ENCODE measurements around the gene NOTCH1.

Gene NOTCH1

DNA sequence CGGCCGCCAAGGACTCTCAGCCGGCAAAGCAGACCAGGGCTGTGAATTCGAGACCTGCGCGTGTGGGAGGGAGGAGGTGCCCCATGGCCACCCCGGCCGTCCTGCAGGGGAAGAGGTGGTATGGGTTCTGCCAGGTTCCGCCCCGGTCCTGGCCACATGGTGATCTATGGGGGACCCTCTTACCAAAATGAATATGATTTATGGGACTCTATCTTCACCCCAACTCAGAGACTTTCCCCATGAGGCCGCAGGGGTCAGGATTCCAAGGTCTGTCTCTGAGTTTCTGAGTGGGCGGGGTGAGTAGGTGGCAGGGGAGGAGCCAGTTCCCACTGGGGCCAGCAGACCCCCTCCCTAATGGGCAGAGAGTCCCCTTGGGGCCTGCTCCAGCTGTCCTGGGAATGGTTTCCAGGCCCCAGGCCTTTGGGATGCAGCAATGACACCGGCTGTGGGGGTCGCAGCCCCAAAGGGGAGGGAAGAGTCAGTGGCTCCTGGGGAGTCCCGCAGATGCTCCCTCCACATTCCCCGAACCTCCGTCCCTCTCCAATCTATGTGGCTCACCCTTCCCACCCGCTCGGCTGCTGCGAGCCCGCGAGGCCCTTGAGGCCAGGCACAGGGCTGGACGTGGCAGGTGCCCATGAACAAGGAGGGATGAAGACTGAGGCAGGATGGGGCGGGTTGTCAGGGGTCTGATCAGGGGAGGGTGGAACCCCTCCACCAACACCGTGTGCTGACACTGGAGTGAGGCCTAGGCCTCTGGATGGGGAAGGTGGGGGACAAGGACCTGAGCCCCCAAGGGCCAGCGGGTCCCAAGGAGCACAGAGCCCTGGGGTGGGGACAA is 20.1 kb upstream of the NOTCH1 start:
- TF ChIP-seq, protein P1, sequence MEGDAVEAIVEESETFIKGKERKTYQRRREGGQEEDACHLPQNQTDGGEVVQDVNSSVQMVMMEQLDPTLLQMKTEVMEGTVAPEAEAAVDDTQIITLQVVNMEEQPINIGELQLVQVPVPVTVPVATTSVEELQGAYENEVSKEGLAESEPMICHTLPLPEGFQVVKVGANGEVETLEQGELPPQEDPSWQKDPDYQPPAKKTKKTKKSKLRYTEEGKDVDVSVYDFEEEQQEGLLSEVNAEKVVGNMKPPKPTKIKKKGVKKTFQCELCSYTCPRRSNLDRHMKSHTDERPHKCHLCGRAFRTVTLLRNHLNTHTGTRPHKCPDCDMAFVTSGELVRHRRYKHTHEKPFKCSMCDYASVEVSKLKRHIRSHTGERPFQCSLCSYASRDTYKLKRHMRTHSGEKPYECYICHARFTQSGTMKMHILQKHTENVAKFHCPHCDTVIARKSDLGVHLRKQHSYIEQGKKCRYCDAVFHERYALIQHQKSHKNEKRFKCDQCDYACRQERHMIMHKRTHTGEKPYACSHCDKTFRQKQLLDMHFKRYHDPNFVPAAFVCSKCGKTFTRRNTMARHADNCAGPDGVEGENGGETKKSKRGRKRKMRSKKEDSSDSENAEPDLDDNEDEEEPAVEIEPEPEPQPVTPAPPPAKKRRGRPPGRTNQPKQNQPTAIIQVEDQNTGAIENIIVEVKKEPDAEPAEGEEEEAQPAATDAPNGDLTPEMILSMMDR (IDR thresholded peaks at IDR 0.05; ENCODE audit: unreplicated experiment in 3 of 3), result no peak
- Mint-ChIP-seq H3K4me3 (peak overlapping the region; percentile 36 to 66 (median 47)), H3K27me3 (ENCODE audit: low read depth) (no peaks in the 10 kb centered on the region), H3K4me1 (peaks cover 45% of the 10 kb centered on the region), H3K36me3 (ENCODE audit: low read depth) (peaks cover 4% of the 10 kb centered on the region), H3K27ac (peak overlapping the region; percentile 96 to 100 (median 99)), H3K9me3 (no peaks in the 10 kb centered on the region)

DNA sequence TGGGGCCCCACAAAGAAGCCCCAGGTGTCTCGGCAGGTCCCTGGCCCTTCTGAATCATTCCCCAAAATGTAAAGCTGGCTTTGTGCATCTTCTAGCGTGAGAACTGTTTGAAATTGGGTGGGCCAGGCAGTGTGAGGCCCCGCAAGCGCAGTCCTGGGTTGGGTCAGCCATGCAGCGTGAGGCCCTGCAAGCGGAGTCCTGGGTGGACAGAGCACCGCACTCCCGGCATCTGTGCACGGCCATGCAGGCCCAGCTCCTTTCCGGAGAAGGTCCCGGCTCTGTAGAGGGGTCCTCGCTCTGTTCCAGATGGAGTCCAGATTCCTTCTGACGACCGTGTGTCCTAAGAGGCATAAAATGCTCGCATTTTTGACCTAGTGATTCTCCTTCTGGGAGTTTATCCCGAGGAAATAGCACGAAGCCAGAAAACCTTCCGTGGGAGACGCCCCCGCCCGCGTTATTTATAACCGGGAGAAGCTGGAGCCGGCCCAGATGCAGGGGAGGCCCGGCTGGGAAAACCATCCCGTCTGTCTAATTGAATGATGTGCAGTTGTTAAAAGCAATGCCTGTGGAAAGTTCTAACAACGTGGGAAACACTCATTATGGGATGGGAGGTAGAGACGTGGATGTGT is 19.4 kb upstream of the NOTCH1 start:
- TF ChIP-seq, protein P1 (IDR thresholded peaks at IDR 0.05; ENCODE audit: unreplicated experiment in 3 of 3), result no peak
- H3K36me3 Mint-ChIP-seq (ENCODE audit: low read depth), result peaks cover 10% of the 10 kb centered on the region
- H3K27me3 Mint-ChIP-seq (ENCODE audit: low read depth), result no peaks in the 10 kb centered on the region
- peaks cover 6% of the 10 kb centered on the region for H3K9me3 Mint-ChIP-seq
- peak overlapping the region; percentile 36 to 66 (median 47) for H3K4me3 Mint-ChIP-seq
- H3K4me1 Mint-ChIP-seq, result peaks cover 44% of the 10 kb centered on the region
- H3K27ac Mint-ChIP-seq, result peak overlapping the region; percentile 96 to 100 (median 99)

DNA sequence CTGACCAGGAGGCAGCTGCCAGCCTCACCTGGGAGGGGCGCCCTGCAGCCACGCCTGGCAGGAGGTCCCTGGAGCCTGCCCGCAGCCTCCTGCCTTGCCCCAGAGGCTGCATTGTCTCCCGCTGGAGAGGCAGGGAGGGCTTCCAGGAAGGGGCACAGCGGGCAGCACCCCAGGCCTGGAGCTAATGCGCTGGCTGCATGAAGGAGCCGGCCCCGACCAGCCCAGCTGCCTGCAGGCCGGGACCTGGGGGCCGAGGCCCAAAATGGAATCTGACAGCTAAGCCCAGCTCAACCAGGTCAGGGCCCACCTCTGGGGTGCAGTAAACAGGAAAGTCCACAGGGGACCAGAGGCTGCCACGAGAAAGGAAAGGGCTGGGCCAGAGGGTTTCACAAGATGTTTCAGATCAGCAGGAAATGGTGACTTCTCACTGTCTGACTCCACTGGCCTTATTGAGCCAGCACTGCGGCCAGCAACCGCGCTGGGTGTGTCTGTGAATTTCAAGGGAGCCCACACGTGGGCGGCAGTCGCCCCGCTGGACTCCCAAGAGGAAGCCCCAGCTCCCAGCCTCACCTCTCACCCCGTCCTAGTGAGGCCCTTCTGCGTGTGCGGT is 18.6 kb upstream of the NOTCH1 start:
- Mint-ChIP-seq H3K4me3 (peak overlapping the region in 2 of 3 experiments; percentile 47 to 66), H3K9me3 (peaks cover 6% of the 10 kb centered on the region), H3K4me1 (peaks cover 39% of the 10 kb centered on the region), H3K27ac (peak overlapping the region; percentile 96 to 100 (median 99)), H3K27me3 (ENCODE audit: low read depth) (no peaks in the 10 kb centered on the region), H3K36me3 (ENCODE audit: low read depth) (peaks cover 7% of the 10 kb centered on the region)
- TF ChIP-seq, protein P1 (IDR thresholded peaks at IDR 0.05; ENCODE audit: unreplicated experiment in 3 of 3), result no peak

DNA sequence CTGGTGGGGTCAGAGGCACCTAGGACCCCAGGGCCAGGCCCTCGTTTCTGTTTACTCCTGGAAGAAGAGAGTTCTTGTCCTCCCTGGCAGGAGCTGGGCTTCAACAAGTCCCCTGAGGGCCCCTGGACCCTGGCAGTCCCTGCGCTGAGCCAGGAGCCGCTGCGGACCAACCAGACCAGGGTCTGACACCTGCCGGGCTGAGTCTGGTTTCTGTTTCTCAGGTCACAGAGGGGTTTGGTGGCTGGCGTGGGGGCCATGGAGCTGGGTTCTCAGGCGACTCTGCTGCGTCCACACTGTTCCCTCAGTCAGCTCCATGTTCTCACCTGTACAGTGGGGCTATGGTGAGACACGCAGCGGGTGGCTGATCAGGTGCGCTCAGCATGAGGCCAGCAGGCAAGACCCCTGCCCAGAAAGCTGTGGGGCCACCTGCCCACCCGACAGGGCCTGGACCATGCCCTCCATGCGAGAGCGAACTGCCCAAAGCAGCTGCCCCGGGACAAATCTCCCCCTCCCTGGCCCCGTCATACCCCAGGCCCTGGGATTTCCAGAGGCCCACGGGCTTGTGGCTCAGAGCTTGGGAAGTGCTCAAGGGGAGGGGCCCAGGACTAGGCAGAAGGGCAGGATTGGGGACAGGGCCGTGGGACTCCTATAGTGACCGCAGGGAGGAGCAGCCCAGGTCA is 17.9 kb upstream of the NOTCH1 start:
- Mint-ChIP-seq H3K27ac (peak overlapping the region in 2 of 3 experiments; percentile 78 to 100), H3K36me3 (ENCODE audit: low read depth) (peaks cover 7% of the 10 kb centered on the region), H3K9me3 (peaks cover 8% of the 10 kb centered on the region), H3K4me1 (peaks cover 35% of the 10 kb centered on the region), H3K4me3 (no peak overlapping the region), H3K27me3 (ENCODE audit: low read depth) (peaks cover 2% of the 10 kb centered on the region)
- TF ChIP-seq, protein P1 (IDR thresholded peaks at IDR 0.05; ENCODE audit: unreplicated experiment in 3 of 3), result no peak

DNA sequence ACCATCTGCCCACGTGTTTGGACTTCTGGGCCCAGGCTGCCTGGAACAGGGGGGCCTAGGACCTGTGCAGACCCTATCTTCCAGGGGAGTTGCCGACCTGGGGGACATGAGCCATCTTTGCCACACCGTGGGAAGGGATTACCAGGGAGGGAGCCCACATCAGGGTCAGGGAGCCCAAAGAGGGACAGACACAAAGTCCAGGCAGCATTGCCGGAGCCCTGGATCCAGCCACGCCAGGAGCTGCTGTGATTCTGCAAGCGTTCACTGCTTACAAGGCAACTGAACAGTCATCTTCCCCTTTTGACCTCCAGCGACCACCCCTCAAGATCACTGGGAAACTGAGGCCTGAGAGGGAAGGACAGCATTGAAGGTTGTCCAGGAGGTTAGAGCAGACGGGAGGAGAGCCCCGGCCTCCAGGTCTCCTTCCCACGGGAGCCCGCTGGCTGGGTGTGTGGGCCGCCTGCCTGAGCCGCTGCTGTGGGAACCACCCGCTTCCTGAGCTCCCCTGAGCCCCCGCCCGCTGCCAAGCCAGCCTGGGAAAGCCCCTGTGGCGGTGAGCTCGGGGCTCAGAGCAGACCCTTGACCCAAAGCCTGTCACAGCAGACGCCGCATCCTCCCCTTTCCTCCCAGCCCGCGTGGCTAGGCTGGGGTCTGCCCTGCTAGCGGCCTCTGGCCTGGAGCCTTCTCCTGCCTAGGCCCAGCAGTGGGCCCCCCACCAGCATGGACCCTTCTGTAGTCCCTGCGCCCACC is 17.1 kb upstream of the NOTCH1 start:
- Mint-ChIP-seq H3K27ac (peak overlapping the region in 2 of 3 experiments; percentile 25 to 70), H3K4me3 (no peak overlapping the region), H3K27me3 (ENCODE audit: low read depth) (peaks cover 8% of the 10 kb centered on the region), H3K36me3 (ENCODE audit: low read depth) (peaks cover 10% of the 10 kb centered on the region), H3K4me1 (peaks cover 36% of the 10 kb centered on the region), H3K9me3 (peaks cover 11% of the 10 kb centered on the region)
- TF ChIP-seq, protein P1 (IDR thresholded peaks at IDR 0.05; ENCODE audit: unreplicated experiment in 3 of 3), result no peak

All from nephron (organoid).